H1 (cell line): ENCODE results near the gene CIAO3. TPM values are rescaled to one million over a fixed set of nuclear protein-coding genes. Genes with fewer than 3 reads are reported as not detected.
A peak's percentile ranks its signal among the peaks of the same experiment; 100 is the strongest.

Source experiments
- CTCF ChIA-PET: fragments of 300-600 bp; sonication (Branson Sonifier 250); formaldehyde crosslinking; loops from one replicate; lab custom pipeline; 2021; ENCODE audit not compliant: partially characterized antibody; lab: Charles Lee
- POLR2A ChIA-PET: fragments of 300-600 bp; sonication (Branson Sonifier 250); formaldehyde crosslinking; loops from one replicate; lab custom pipeline; 2021; ENCODE audit warnings: inconsistent platforms; ENCODE audit not compliant: partially characterized antibody; lab: Charles Lee
- DNase-seq, 2 experiments: peaks; one replicate each; pipeline versions ENCODE4 v3.0.0 to v3.0.0-alpha.2; 2010 to 2022; ENCODE audit warnings: low spot score in 2 of 2, low read depth in 1 of 2, mixed read lengths in 1 of 2
- FAIRE-seq: peaks from 2 replicates; lab custom pipeline; 2011; peaks lifted over from hg19 to GRCh38; lab: Jason Lieb, UNC
- H2AFZ ChIP-seq: 2 replicates; pipeline ENCODE4 v1.8.1; 2012; ENCODE audit warnings: low read length, inconsistent platforms
- H2AK5ac ChIP-seq: 2 replicates; pipeline ENCODE4 v1.6.1; 2013; ENCODE audit warnings: low read depth, low read length
- H2BK120ac ChIP-seq: replicated peaks from 2 replicates; pipeline ENCODE3; 2013; ENCODE audit warnings: low read depth, low read length, inconsistent platforms
- H2BK12ac ChIP-seq: 2 replicates; pipeline ENCODE4 v1.6.1; 2013; ENCODE audit warnings: low read depth, low read length
- H2BK15ac ChIP-seq: 2 replicates; pipeline ENCODE4 v1.6.1; 2013; ENCODE audit warnings: low read length
- H2BK20ac ChIP-seq: 2 replicates; pipeline ENCODE4 v1.6.1; 2013; ENCODE audit warnings: low read length
- H2BK5ac ChIP-seq: 2 replicates; pipeline ENCODE4 v1.6.1; 2013; ENCODE audit warnings: low read depth, low read length
- H3K14ac ChIP-seq: 2 replicates; pipeline ENCODE4 v1.6.1; 2013; ENCODE audit warnings: inconsistent platforms; ENCODE audit not compliant: insufficient read length
- H3K18ac ChIP-seq: 2 replicates; pipeline ENCODE4 v1.6.1; 2013; ENCODE audit warnings: low read length; ENCODE audit errors: extremely low read depth
- H3K23ac ChIP-seq: 2 replicates; pipeline ENCODE4 v1.6.1; 2013; ENCODE audit warnings: inconsistent platforms; ENCODE audit not compliant: insufficient read length
- H3K23me2 ChIP-seq: 2 replicates; pipeline ENCODE4 v1.6.1; 2013; ENCODE audit warnings: low read depth, low read length
- H3K27ac ChIP-seq: 2 replicates; pipeline ENCODE4 v1.6.1; 2011; ENCODE audit warnings: low read depth, low read length, inconsistent platforms
- H3K27me3 ChIP-seq, 4 experiments: replicated peaks in 1 of 4; 1 replicate in 1 of 4; 2 replicates in 3 of 4; pipeline versions ENCODE4 v1.6.1 to v1.8.1; 2011 to 2013; ENCODE audit warnings: low read length in 3 of 4, mild to moderate bottlenecking in 3 of 4, inconsistent platforms in 2 of 4, mixed read lengths in 2 of 4, moderate library complexity in 1 of 4; ENCODE audit not compliant: control insufficient read depth in 3 of 4, insufficient read depth in 3 of 4; ENCODE audit errors: extremely low read depth in 1 of 4
- H3K36me3 ChIP-seq, 4 experiments: 2 replicates each; pipeline versions ENCODE4 v1.6.1 to v1.8.1; 2011 to 2013; ENCODE audit warnings: mild to moderate bottlenecking in 4 of 4, low read length in 3 of 4, moderate library complexity in 2 of 4, control low read depth in 1 of 4, inconsistent platforms in 1 of 4; ENCODE audit not compliant: insufficient read depth in 4 of 4, control insufficient read depth in 2 of 4
- H3K4ac ChIP-seq: replicated peaks from 2 replicates; pipeline ENCODE3; 2013; ENCODE audit warnings: low read length, low read depth, mixed read lengths, inconsistent platforms; ENCODE audit not compliant: insufficient read length
- H3K4me1 ChIP-seq, 4 experiments: replicated peaks in 1 of 4; 1 replicate in 1 of 4; 2 replicates in 3 of 4; pipeline versions ENCODE4 v1.6.1 to v1.8.1; 2011 to 2013; ENCODE audit warnings: low read length in 3 of 4, inconsistent platforms in 2 of 4, mixed read lengths in 1 of 4; ENCODE audit not compliant: insufficient read depth in 4 of 4, control insufficient read depth in 3 of 4
- H3K4me2 ChIP-seq, 2 experiments: 2 replicates each; pipeline versions ENCODE4 v1.6.1 to v1.8.1; 2011 to 2013; ENCODE audit warnings: low read depth in 2 of 2, low read length in 2 of 2, control low read depth in 1 of 2, inconsistent platforms in 1 of 2, mild to moderate bottlenecking in 1 of 2; ENCODE audit not compliant: insufficient read depth in 1 of 2
- H3K4me3 ChIP-seq, 4 experiments: fragments of 200-600, 300-600 bp in 1 of 4; sonication (generic), shearing (Covaris generic), sonication (Bioruptor Twin) in 1 of 4; 2 replicates each; pipeline versions ENCODE4 v1.5.1 to v1.8.1; 2011 to 2016; ENCODE audit warnings: low read length in 4 of 4, low read depth in 3 of 4, control low read depth in 2 of 4, inconsistent platforms in 2 of 4, mild to moderate bottlenecking in 2 of 4, mixed read lengths in 1 of 4, moderate library complexity in 1 of 4; ENCODE audit not compliant: insufficient read depth in 2 of 4; ENCODE audit errors: extremely low read depth in 1 of 4
- H3K56ac ChIP-seq: replicated peaks from 2 replicates; pipeline ENCODE3; 2013; ENCODE audit warnings: low read depth, mild to moderate bottlenecking, mixed read lengths, low read length, inconsistent platforms; ENCODE audit not compliant: insufficient read length
- H3K79me1 ChIP-seq: 2 replicates; pipeline ENCODE4 v1.6.1; 2013; ENCODE audit warnings: low read depth, low read length, control low read depth
- H3K79me2 ChIP-seq, 2 experiments: 2 replicates each; pipeline versions ENCODE4 v1.6.1 to v1.8.1; 2012 to 2013; ENCODE audit warnings: low read length in 2 of 2, mild to moderate bottlenecking in 2 of 2, inconsistent platforms in 1 of 2; ENCODE audit not compliant: insufficient read depth in 2 of 2, control insufficient read depth in 1 of 2
- H3K9ac ChIP-seq, 4 experiments: replicated peaks in 1 of 4; 1 replicate in 1 of 4; 2 replicates in 3 of 4; pipeline versions ENCODE4 v1.6.1 to v1.8.1; 2011 to 2013; ENCODE audit warnings: low read depth in 3 of 4, low read length in 3 of 4, control low read depth in 2 of 4, mild to moderate bottlenecking in 2 of 4, moderate library complexity in 2 of 4, inconsistent platforms in 1 of 4; ENCODE audit errors: extremely low read depth in 1 of 4
- H3K9me3 ChIP-seq, 2 experiments: 2 replicates each; pipeline versions ENCODE4 v1.6.1 to v1.8.1; 2012 to 2013; ENCODE audit warnings: mild to moderate bottlenecking in 2 of 2, moderate library complexity in 2 of 2, control low read depth in 1 of 2, inconsistent platforms in 1 of 2, low read depth in 1 of 2, low read length in 1 of 2, mixed read lengths in 1 of 2; ENCODE audit not compliant: insufficient read depth in 2 of 2
- H4K20me1 ChIP-seq, 2 experiments: replicated peaks in 1 of 2; 2 replicates each; pipeline versions ENCODE3 to v1.8.1; 2011 to 2013; ENCODE audit warnings: inconsistent platforms in 2 of 2, low read length in 2 of 2, mild to moderate bottlenecking in 1 of 2; ENCODE audit not compliant: insufficient read depth in 2 of 2, control insufficient read depth in 1 of 2
- H4K5ac ChIP-seq: 2 replicates; pipeline ENCODE4 v1.6.1; 2013; ENCODE audit warnings: low read length, low read depth, mixed read lengths, inconsistent platforms; ENCODE audit not compliant: insufficient read length
- H4K8ac ChIP-seq: 2 replicates; pipeline ENCODE4 v1.8.0; 2013; ENCODE audit warnings: mild to moderate bottlenecking, moderate library complexity, low read length, inconsistent platforms; ENCODE audit not compliant: insufficient read depth; ENCODE audit errors: extremely low read depth
- H4K91ac ChIP-seq: replicated peaks from 2 replicates; pipeline ENCODE3; 2013; ENCODE audit warnings: low read length, mixed read lengths, inconsistent platforms; ENCODE audit not compliant: insufficient read length
- CTBP2 ChIP-seq: IDR thresholded peaks from 2 replicates; pipeline ENCODE4 v1.7.0; 2011; ENCODE audit warnings: borderline replicate concordance, mild to moderate bottlenecking, moderate library complexity, mixed read lengths, low read length; ENCODE audit not compliant: insufficient read depth, insufficient read length
- JUN ChIP-seq: IDR thresholded peaks from 2 replicates; pipeline ENCODE4 v1.6.1; 2011; ENCODE audit warnings: low read depth, mild to moderate bottlenecking, improper control_type of control experiment, low read length
- JUND ChIP-seq: IDR thresholded peaks from 2 replicates; pipeline ENCODE4 v1.6.1; 2011; ENCODE audit warnings: mild to moderate bottlenecking, improper control_type of control experiment, low read length
- MAFK ChIP-seq: IDR thresholded peaks from 2 replicates; pipeline ENCODE4 v1.6.1; 2012; ENCODE audit warnings: low read depth, mild to moderate bottlenecking, improper control_type of control experiment, low read length
- POLR2AphosphoS5 ChIP-seq: IDR thresholded peaks from 2 replicates; pipeline ENCODE4 v1.6.1; 2011; ENCODE audit warnings: low read depth, low read length
- POU5F1 ChIP-seq: IDR thresholded peaks from 2 replicates; pipeline ENCODE4 v1.6.1; 2011; ENCODE audit warnings: low read depth, mild to moderate bottlenecking, low read length, moderate library complexity
- SIRT6 ChIP-seq: IDR thresholded peaks from one replicate; pipeline ENCODE4 v1.7.1; 2012; ENCODE audit warnings: low read length, inconsistent platforms
- SP1 ChIP-seq: IDR thresholded peaks from 2 replicates; pipeline ENCODE4 v1.6.1; 2011; ENCODE audit warnings: low read depth, low read length
- SP4 ChIP-seq: IDR thresholded peaks from 2 replicates; pipeline ENCODE4 v1.6.1; 2012; ENCODE audit warnings: low read length, inconsistent platforms
- TAF1 ChIP-seq: IDR thresholded peaks from 2 replicates; pipeline ENCODE4 v1.6.1; 2011; ENCODE audit warnings: mild to moderate bottlenecking, low read depth, low read length
- TAF7 ChIP-seq: optimal IDR thresholded peaks from 2 replicates; pipeline ENCODE3; 2011; ENCODE audit warnings: low read depth, mild to moderate bottlenecking, inconsistent platforms, low read length, moderate library complexity, borderline replicate concordance
- TEAD4 ChIP-seq: IDR thresholded peaks from 2 replicates; pipeline ENCODE4 v1.6.1; 2012; ENCODE audit warnings: low read depth, low read length, inconsistent platforms, mixed read lengths
- WGBS, 2 experiments: shearing (Covaris generic) in 1 of 2; methylation state at CpG; one replicate each; pipeline versions ENCODE4 v1.1.6 to v1.1.7; 2013 to 2015; ENCODE audit warnings: low lambda C conversion rate in 2 of 2, mixed read lengths in 2 of 2, inconsistent platforms in 1 of 2, low coverage in 1 of 2, missing lambda C conversion rate in 1 of 2; ENCODE audit not compliant: insufficient replicate concordance in 2 of 2, insufficient coverage in 1 of 2, insufficient read length in 1 of 2; ENCODE audit errors: extremely low coverage in 1 of 2, missing lambda C conversion rate in 1 of 2; 5-methylcytosine and 5-hydroxymethylcytosine counted together
- polyA plus RNA-seq, 7 experiments: library from polyadenylated mRNA; depleted of rRNA in 3 of 7; stranded (reverse) in 5 of 7; unstranded in 2 of 7; fragments of >200 nt in 5 of 7; fragments of 200-250 nt in 2 of 7; gene quantifications; 1 replicate in 5 of 7; 2 replicates in 1 of 7; 4 replicates in 1 of 7; pipeline versions ENCODE4 v1.2.1 to v1.2.3, GENCODE V29; 2011 to 2013; ENCODE audit warnings: missing spikeins in 2 of 7, mixed read lengths in 2 of 7
- total RNA-seq: library from RNA; stranded (reverse); fragmentation: NEBNext Ultra II Directional; extraction: Animal tissue kit (Norgen Biotek cat#: 25700); gene quantifications from 2 replicates; pipeline ENCODE4 v1.2.1, GENCODE V29; 2021
- TF ChIP-seq, protein P1 (sequence below): IDR thresholded peaks from 2 replicates; pipeline ENCODE4 v1.6.1; 2011; ENCODE audit warnings: low read length, improper control_type of control experiment

CIAO3 gene
- total and polyA plus RNA-seq, 2 of the 8 experiments (the other 6 are each of a cell fraction or from before 2014, with no cell fraction given) = 20.0 to 20.4 TPM

DNA sequence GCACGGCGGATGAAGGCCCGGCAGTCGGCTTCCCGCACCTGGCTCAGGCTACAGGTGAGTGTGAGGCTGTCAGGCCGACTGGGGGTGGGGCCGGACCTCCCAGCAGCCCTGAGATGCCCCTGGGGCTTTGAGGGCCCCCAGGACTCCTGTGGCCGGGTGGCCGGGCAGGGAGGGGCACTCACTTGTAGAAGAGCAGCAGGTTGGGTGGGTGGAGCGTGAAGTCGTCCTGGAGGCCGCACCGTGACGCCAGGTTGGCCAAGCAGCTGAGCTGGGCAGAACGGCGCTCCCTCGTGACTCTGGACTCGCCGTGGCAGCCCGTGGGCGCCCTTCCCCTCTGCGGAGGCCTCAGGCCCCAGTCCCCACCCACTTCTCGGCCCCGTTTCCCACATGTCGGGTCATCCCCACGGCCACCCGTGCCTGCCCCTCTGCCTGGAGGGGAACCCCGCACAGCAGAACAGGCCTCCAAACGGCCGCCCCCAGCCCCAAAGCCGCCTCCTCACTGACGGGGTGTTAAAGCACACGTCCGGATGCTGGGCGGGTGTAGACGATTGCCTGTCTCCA lies 34.5 kb upstream of the CIAO3 start:
- Histone ChIP-seq H2BK12ac (no peak overlapping the region), H3K27me3 (peaks cover 0 to 2% (median under 1%) of the 10 kb centered on the region in 4 experiments; a peak in 3 of 7 replicates), H3K36me3 (no peaks in the 10 kb centered on the region), H3K14ac (no peak overlapping the region), H2AFZ (no peak overlapping the region), H2BK20ac (0 out of 2 replicates have a peak overlapping the region, but pooled peaks have one; percentile 61), H2BK15ac (no peak overlapping the region), H3K56ac (no peak overlapping the region), H3K9me3 (no peaks in the 10 kb centered on the region), H4K91ac (no peak overlapping the region), H3K4me3 (no peak overlapping the region), H4K5ac (no peak overlapping the region), H3K4me1 (no peaks in the 10 kb centered on the region), H4K8ac (no peak overlapping the region), H3K4me2 (no peak overlapping the region), H2AK5ac (no peak overlapping the region), H3K4ac (no peak overlapping the region), H3K23ac (no peak overlapping the region), H2BK120ac (no peak overlapping the region), H3K23me2 (no peaks in the 10 kb centered on the region; the same call in 1 of the 2 replicates), H2BK5ac (no peak overlapping the region), H3K18ac (no peak overlapping the region), H3K27ac (no peak overlapping the region), H3K79me1 (no peaks in the 10 kb centered on the region), H4K20me1 (peaks cover 0 to 2% of the 10 kb centered on the region in 2 experiments), H3K79me2 (no peaks in the 10 kb centered on the region), H3K9ac (no peak overlapping the region)
- DNase-seq (no peak), FAIRE-seq (no peak)
- 87% methylated on average over 33 of the region's 36 CpGs; no CpG with 5 or more reads in 1 of the 2 experiments for WGBS, 2 experiments
- ChIA-PET POLR2A (interaction anchor here (0.9 to 2.1 kb wide), 2 partner anchors 25 to 28 kb away, joined by 3 to 7 read pairs; no protein-coding TSS in a partner anchor), CTCF (interaction anchor here (1.2 to 6.0 kb wide), 2 partner anchors 10 to 59 kb away, joined by 3 to 35 read pairs; no protein-coding TSS in a partner anchor)
- TF ChIP-seq MAFK (no peak), JUND (no peak), SP4 (no peak), SIRT6 (no peak), TAF7 (no peak), POLR2AphosphoS5 (no peak), CTBP2 (no peak), POU5F1 (no peak), SP1 (no peak), TEAD4 (no peak), JUN (no peak), TAF1 (no peak)
- TF ChIP-seq, protein P1, sequence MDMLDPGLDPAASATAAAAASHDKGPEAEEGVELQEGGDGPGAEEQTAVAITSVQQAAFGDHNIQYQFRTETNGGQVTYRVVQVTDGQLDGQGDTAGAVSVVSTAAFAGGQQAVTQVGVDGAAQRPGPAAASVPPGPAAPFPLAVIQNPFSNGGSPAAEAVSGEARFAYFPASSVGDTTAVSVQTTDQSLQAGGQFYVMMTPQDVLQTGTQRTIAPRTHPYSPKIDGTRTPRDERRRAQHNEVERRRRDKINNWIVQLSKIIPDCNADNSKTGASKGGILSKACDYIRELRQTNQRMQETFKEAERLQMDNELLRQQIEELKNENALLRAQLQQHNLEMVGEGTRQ = no peak
